HCT116 (cell line): ENCODE measurements around the gene FMC1.

Source experiments
- CBX3 ChIP-seq: IDR thresholded peaks from 2 replicates; pipeline ENCODE4 v1.6.1; 2012; ENCODE audit warnings: low read depth
- CTCF ChIP-seq, 3 experiments: fragments of 200-600 bp in 1 of 3; sonication (generic) in 1 of 3; IDR thresholded peaks in 2 of 3; conservative IDR thresholded peaks in 1 of 3; 2 replicates each; pipeline ENCODE4 v1.5.1; 2012 to 2017; ENCODE audit warnings: low read depth in 2 of 3, low read length in 2 of 3, antibody characterized with exemption in 1 of 3, borderline replicate concordance in 1 of 3, control low read depth in 1 of 3, mild to moderate bottlenecking in 1 of 3, mixed read lengths in 1 of 3, mixed run types in 1 of 3, moderate library complexity in 1 of 3; ENCODE audit not compliant: insufficient read depth in 1 of 3
- EGR1 ChIP-seq: IDR thresholded peaks from 2 replicates; pipeline ENCODE4 v1.6.1; 2012; ENCODE audit warnings: low read depth
- ELF1 ChIP-seq: IDR thresholded peaks from 2 replicates; pipeline ENCODE4 v1.6.1; 2012; ENCODE audit warnings: low read depth, borderline replicate concordance
- EZH2 ChIP-seq: fragments of 200-600 bp; sonication (generic); IDR thresholded peaks from 2 replicates; pipeline ENCODE4 v1.6.1; 2017; ENCODE audit warnings: antibody characterized with exemption, mixed run types
- EZH2phosphoT487 ChIP-seq: fragments of 200-600 bp; IDR thresholded peaks from 2 replicates; pipeline ENCODE4 v1.6.1; 2018; ENCODE audit warnings: antibody characterized with exemption, borderline replicate concordance
- FOSL1 ChIP-seq: IDR thresholded peaks from 2 replicates; pipeline ENCODE4 v1.6.1; 2012; ENCODE audit warnings: low read depth
- JUND ChIP-seq: IDR thresholded peaks from 2 replicates; pipeline ENCODE4 v1.6.1; 2012
- POLR2A ChIP-seq: IDR thresholded peaks from 2 replicates; pipeline ENCODE4 v1.7.0; 2011; ENCODE audit warnings: borderline replicate concordance; ENCODE audit not compliant: insufficient read depth, insufficient read length; ENCODE audit errors: extremely low read depth
- POLR2AphosphoS5 ChIP-seq: IDR thresholded peaks from 2 replicates; pipeline ENCODE4 v1.6.1; 2011; ENCODE audit warnings: mild to moderate bottlenecking, low read depth, low read length, moderate library complexity
- RAD21 ChIP-seq: IDR thresholded peaks from 2 replicates; pipeline ENCODE4 v1.6.1; 2012; ENCODE audit warnings: low read depth, mild to moderate bottlenecking
- SP1 ChIP-seq: IDR thresholded peaks from 2 replicates; pipeline ENCODE4 v1.6.1; 2012; ENCODE audit warnings: low read depth
- YY1 ChIP-seq: IDR thresholded peaks from 2 replicates; pipeline ENCODE4 v1.6.1; 2011; ENCODE audit warnings: low read length, low read depth, moderate library complexity, mild to moderate bottlenecking; ENCODE audit not compliant: insufficient replicate concordance; ENCODE audit errors: extremely low read depth
- ZBTB33 ChIP-seq: IDR thresholded peaks from 2 replicates; pipeline ENCODE4 v1.6.1; 2011; ENCODE audit warnings: mild to moderate bottlenecking, low read length, moderate library complexity; ENCODE audit not compliant: insufficient replicate concordance; ENCODE audit errors: extremely low read depth

- no peak for TF ChIP-seq RAD21
- TF ChIP-seq CTCF (IDR thresholded peaks at IDR 0.05 in 2 of 3, conservative IDR thresholded peaks at IDR 0.05 in 1 of 3; ENCODE audit: borderline replicate concordance in 1 of 3, insufficient read depth in 1 of 3, low read depth in 2 of 3, low read length in 2 of 3), result no peak
- no peak for TF ChIP-seq POLR2A
- no peak for TF ChIP-seq JUND
- no peak for TF ChIP-seq EGR1
- no peak for TF ChIP-seq EZH2
- no peak for TF ChIP-seq POLR2AphosphoS5
- no peak for TF ChIP-seq CBX3
- TF ChIP-seq YY1, result no peak
- no peak for TF ChIP-seq EZH2phosphoT487
- TF ChIP-seq ELF1, result no peak
- TF ChIP-seq SP1, result no peak
- TF ChIP-seq FOSL1, result no peak
- no peak for TF ChIP-seq ZBTB33
Measured at GRCh38 chr7:139362981-139363380, 21.8 kb downstream of the FMC1 start.
